Suprapubic skin (tissue), 4 donors: Measurements from ENCODE around the gene KRTAP5-10.
"Not testable (repeated sequence)": the region's sequence is repeated elsewhere in the genome, so short reads cannot be mapped to it uniquely, and the experiment has no call there.

Experiments
- EP300 ChIP-seq: sonication (generic); formaldehyde crosslinking; IDR thresholded peaks from one replicate; pipeline ENCODE4 v1.6.1; 2017; ENCODE audit warnings: antibody characterized with exemption
- POLR2AphosphoS5 ChIP-seq, 3 donors: sonication (generic); formaldehyde crosslinking; IDR thresholded peaks; one replicate each; pipeline ENCODE4 v1.6.1; 2017; ENCODE audit warnings: antibody characterized with exemption in 3 of 3

DNA sequence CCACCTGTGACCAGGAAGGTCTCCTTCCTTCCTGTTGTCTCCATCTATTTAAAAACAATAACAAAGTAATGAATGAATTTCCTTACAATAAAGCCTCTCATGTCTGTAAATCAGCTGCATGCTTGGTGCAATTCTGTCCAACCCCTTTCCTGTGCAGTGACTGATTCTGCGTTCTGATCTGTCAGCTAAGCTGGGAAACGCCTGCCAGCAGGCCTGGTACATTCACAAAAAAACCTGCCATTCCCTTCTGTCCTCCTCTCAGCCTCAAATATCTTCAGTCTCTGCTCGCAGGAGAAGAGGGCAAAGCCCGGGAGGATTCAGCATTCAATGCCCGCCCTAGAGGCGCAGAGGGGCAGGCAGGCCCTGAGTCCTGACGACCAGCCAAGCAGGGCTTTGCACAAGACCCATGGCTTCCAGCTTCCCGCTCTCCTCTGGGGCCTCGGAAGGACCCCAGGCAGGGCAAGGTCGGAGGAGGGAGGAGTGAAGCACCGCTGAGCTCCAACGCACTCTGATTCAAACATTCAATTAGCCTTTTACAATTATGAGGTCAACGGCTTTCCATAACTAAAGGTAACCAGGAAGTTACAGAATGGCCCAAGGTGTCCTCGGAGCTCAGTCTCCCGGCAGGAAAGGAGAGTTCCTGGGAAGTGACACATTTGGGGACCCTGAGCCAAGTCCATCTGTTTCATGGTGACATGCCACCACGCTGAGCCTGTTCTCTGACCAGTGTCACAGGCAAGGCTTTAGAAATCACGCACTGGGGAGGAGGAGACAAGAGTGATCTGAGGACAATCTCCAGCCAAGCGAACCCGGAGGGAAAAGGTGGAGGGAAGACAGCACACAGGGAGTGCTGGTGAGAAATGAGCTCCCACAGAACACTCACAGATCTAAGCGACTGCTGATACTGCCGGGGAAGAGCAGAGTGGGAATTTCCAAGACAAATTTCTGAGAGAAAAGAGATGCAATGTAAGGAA lies 1.6 kb downstream of the KRTAP5-10 start:
- not testable (repeated sequence) for TF ChIP-seq POLR2AphosphoS5 (IDR thresholded peaks at IDR 0.05); EP300
